Fibroblast of lung (primary cell): ENCODE data around the gene EFS.

Source experiments
- CTCF ChIP-seq, 2 donors: IDR thresholded peaks in 1 of 2; conservative IDR thresholded peaks in 1 of 2; 1 replicate in 1 of 2; 2 replicates in 1 of 2; pipeline ENCODE4 v1.5.1; 2011 to 2012; ENCODE audit warnings: low read length in 2 of 2, control low read depth in 1 of 2, inconsistent platforms in 1 of 2, low read depth in 1 of 2, mild to moderate bottlenecking in 1 of 2
- EZH2 ChIP-seq: IDR thresholded peaks from 2 replicates; pipeline ENCODE4 v1.5.1; 2012; ENCODE audit warnings: low read length, control low read depth, mild to moderate bottlenecking; ENCODE audit errors: missing control alignments

- TF ChIP-seq CTCF (conservative IDR thresholded peaks at IDR 0.05 in 1 of 2, IDR thresholded peaks at IDR 0.05 in 1 of 2; ENCODE audit: low read depth in 1 of 2, low read length in 2 of 2) (no peak), EZH2 (no peak)
These were observed 25.3 kb downstream of the EFS start for GRCh38 chr14:23339506-23340268.
